ENCODE measurements around the gene RCAN2. TPM values are rescaled to one million over a fixed set of nuclear protein-coding genes. Genes with fewer than 3 reads are reported as not detected.

Gene RCAN2
- total RNA-seq, 2 experiments from 2014 or later: 2.8 to 3.1 TPM

- ChIA-PET CTCF (no interaction called here), POLR2A (no interaction called here)
- peaks cover 9% of the 10 kb centered on the region for H3K4me1 Mint-ChIP-seq
- H3K27ac Mint-ChIP-seq: no peak overlapping the region
- H3K36me3 Mint-ChIP-seq (ENCODE audit: low read depth): no peaks in the 10 kb centered on the region
- H3K27me3 Mint-ChIP-seq: peaks cover 6% of the 10 kb centered on the region
- H3K4me3 Mint-ChIP-seq: no peak overlapping the region
- DNase-seq: no peak
- no peaks in the 10 kb centered on the region for H3K9me3 Mint-ChIP-seq
These were observed 111.0 kb downstream of the RCAN2 start for GRCh38 chr6:46380152-46380807.

- CTCF ChIA-PET: no interaction called here
- POLR2A ChIA-PET: no interaction called here
- H3K4me1 Mint-ChIP-seq: peaks cover 9% of the 10 kb centered on the region
These were observed 112.3 kb downstream of the RCAN2 start for GRCh38 chr6:46378882-46379416.

GRCh38 chr6:46378161-46378881 lies 112.9 kb downstream of the RCAN2 start:
- ChIA-PET POLR2A (no interaction called here), CTCF (no interaction called here)
- Mint-ChIP-seq H3K9me3 (no peaks in the 10 kb centered on the region), H3K4me1 (peaks cover 9% of the 10 kb centered on the region), H3K36me3 (ENCODE audit: low read depth) (no peaks in the 10 kb centered on the region), H3K27me3 (peaks cover 4% of the 10 kb centered on the region), H3K4me3 (no peak overlapping the region), H3K27ac (no peak overlapping the region)
- no peak for DNase-seq

More at GRCh38 chr6:46378882-46379416, 112.3 kb downstream of the RCAN2 start:
- no peak for DNase-seq
- Mint-ChIP-seq H3K27me3 (peaks cover 4% of the 10 kb centered on the region), H3K27ac (no peak overlapping the region), H3K36me3 (ENCODE audit: low read depth) (no peaks in the 10 kb centered on the region), H3K4me3 (no peak overlapping the region), H3K9me3 (no peaks in the 10 kb centered on the region)

GRCh38 chr6:46377209-46377608 lies 114.0 kb downstream of the RCAN2 start:
- CTCF ChIA-PET: no interaction called here
- H3K36me3 Mint-ChIP-seq (ENCODE audit: low read depth): no peaks in the 10 kb centered on the region

DNA sequence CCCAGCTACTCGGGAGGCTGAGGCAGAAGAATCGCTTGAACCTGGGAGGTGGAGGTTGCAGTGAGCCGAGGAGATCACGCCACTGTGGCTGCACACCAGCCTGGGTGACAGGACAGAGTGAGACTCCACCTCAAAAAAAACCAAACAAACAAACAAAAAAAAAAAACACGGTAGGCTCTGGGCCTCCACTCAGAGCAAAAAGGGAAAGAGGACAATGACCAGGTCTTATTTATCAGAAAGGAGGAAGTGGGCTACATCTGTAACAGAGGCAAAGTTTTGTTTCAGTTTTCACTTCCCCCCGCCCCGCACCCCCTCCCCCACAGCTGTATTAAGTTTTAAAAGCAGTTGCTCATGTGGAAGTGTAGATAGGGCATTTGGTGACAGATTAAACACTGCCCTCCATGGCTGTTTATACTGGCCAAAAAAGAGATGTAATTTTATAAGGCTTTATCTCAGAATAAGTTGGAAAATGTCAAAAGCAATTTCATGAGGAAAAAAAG lies 114.6 kb downstream of the RCAN2 start:
- no peaks in the 10 kb centered on the region for H3K9me3 Mint-ChIP-seq
- no peaks in the 10 kb centered on the region for H3K36me3 Mint-ChIP-seq (ENCODE audit: low read depth)
- peaks cover 9% of the 10 kb centered on the region for H3K4me1 Mint-ChIP-seq

More at GRCh38 chr6:46377209-46377608, 114.0 kb downstream of the RCAN2 start:
- Mint-ChIP-seq H3K9me3 (no peaks in the 10 kb centered on the region), H3K4me3 (no peak overlapping the region), H3K27me3 (no peaks in the 10 kb centered on the region), H3K4me1 (peaks cover 9% of the 10 kb centered on the region), H3K27ac (no peak overlapping the region)
- POLR2A ChIA-PET: no interaction called here
- no peak for DNase-seq

DNA sequence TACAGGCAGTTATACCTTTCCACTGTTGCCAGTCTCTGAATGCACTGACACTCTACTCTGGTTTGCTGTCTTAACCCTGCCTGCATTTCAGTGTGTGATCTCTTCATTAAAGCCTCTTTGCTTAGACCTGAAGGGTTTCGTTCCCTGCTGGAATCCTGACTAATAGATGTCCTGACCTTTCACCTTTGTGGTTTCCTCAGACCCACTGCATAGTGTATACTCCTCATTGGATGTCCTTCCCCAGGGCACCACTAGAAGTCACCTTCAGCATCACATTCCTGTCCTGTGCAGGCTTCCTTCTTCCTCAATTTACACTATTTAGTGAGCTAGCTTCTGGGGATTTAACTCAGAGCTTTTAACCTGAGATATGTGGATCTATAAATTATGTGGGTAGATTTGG lies 120.6 kb downstream of the RCAN2 start:
- Mint-ChIP-seq H3K27ac (no peak overlapping the region), H3K9me3 (no peaks in the 10 kb centered on the region), H3K4me3 (no peak overlapping the region), H3K27me3 (no peaks in the 10 kb centered on the region), H3K4me1 (no peaks in the 10 kb centered on the region), H3K36me3 (ENCODE audit: low read depth) (no peaks in the 10 kb centered on the region)
- ChIA-PET CTCF (no interaction called here), POLR2A (no interaction called here)
- DNase-seq: no peak

More for the DNA sequence above, 114.6 kb downstream of the RCAN2 start:
- Mint-ChIP-seq H3K27ac (no peak overlapping the region), H3K4me3 (no peak overlapping the region), H3K27me3 (no peaks in the 10 kb centered on the region)
- DNase-seq: no peak
- ChIA-PET CTCF (no interaction called here), POLR2A (no interaction called here)

DNA sequence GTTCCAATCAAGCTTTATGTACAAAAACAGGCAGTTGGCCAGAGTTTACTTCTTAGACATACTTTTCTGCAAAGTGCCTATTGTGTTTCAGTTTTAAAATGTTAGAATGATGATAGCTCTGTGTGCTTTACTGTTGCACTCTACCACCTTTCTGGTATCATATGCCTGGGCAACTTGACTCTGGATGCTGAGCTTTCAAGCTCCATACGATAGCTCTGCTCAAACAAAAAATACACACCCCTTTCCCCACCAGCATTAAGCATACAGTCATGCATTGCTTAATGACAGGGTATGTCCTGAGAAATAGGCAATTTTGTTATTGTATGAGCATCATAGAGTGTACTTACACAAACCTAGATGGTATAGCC lies 123.1 kb downstream of the RCAN2 start:
- ChIA-PET POLR2A (no interaction called here), CTCF (no interaction called here)

GRCh38 chr6:46367354-46368168 lies 123.7 kb downstream of the RCAN2 start:
- no peaks in the 10 kb centered on the region for H3K4me1 Mint-ChIP-seq
- POLR2A ChIA-PET: no interaction called here
- H3K4me3 Mint-ChIP-seq: no peak overlapping the region
- H3K27ac Mint-ChIP-seq: no peak overlapping the region
- peaks cover 2% of the 10 kb centered on the region for H3K27me3 Mint-ChIP-seq
- CTCF ChIA-PET: no interaction called here
- DNase-seq: no peak
- no peaks in the 10 kb centered on the region for H3K36me3 Mint-ChIP-seq (ENCODE audit: low read depth)
- no peaks in the 10 kb centered on the region for H3K9me3 Mint-ChIP-seq

More for the DNA sequence above, 123.1 kb downstream of the RCAN2 start:
- no peak overlapping the region for H3K27ac Mint-ChIP-seq
- DNase-seq: no peak
- H3K36me3 Mint-ChIP-seq (ENCODE audit: low read depth): no peaks in the 10 kb centered on the region
- no peaks in the 10 kb centered on the region for H3K9me3 Mint-ChIP-seq
- H3K4me3 Mint-ChIP-seq: no peak overlapping the region
- no peaks in the 10 kb centered on the region for H3K4me1 Mint-ChIP-seq
- no peaks in the 10 kb centered on the region for H3K27me3 Mint-ChIP-seq

DNA sequence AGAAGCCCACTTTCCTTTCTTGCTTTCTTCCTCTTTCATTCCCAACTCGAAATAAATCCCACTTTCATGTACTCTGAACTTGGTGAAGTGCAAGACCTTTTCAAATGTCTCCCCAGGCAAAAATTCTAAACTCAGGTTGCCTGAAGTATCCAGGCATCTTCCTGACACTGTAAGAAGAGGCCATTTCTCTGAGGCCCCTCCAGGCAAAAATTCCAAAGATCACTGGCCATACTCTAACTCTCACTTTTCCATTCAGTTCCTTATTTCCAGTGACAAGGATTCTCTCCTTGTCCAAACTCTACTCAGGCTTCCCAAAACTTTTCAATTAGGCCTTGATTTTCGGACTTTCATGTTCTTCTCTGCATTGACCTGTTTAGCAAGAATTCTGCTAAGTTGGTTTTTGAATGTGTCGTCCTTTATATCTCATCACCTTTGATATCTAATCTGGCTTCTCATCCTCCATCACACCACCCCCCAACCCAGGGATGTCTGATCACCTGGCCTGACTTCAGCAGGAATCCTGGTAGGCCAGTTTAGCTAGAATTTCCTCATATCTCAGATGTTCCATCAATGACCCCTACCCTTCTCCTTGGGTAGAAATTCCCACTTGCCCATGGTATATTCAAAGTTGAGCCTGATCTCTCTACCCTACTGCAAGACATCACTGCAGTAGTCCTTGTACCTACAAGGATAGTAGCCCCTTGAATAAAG lies 124.9 kb downstream of the RCAN2 start:
- Mint-ChIP-seq H3K4me1 (no peaks in the 10 kb centered on the region), H3K4me3 (no peak overlapping the region), H3K27ac (no peak overlapping the region), H3K27me3 (peaks cover 6% of the 10 kb centered on the region), H3K36me3 (ENCODE audit: low read depth) (no peaks in the 10 kb centered on the region), H3K9me3 (no peaks in the 10 kb centered on the region)
- ChIA-PET POLR2A (no interaction called here), CTCF (no interaction called here)
- DNase-seq: no peak

DNA sequence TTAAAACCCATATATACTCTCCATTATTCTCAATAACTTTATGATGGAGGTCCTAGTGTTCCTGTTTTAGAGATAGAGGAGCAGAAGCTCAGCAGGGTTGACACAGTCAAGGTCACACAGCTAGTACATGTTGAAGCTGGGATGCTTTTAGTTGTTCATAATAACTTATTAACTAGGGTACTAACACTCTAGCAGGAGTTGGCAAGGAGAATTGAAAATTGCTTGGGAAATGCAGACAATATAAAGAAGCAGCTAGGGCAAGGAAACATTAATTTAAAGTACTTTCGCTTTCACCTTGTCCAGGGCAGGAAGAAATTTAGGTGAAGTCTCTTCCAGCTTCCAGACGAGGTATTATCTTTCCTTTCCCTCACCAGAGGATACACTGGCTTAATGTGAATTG lies 133.7 kb downstream of the RCAN2 start:
- ChIA-PET CTCF (no interaction called here), POLR2A (no interaction called here)
- Mint-ChIP-seq H3K4me3 (no peak overlapping the region), H3K4me1 (peaks cover 2% of the 10 kb centered on the region), H3K27ac (no peak overlapping the region), H3K36me3 (ENCODE audit: low read depth) (no peaks in the 10 kb centered on the region), H3K27me3 (peaks cover 10% of the 10 kb centered on the region), H3K9me3 (no peaks in the 10 kb centered on the region)
- no peak for DNase-seq

GRCh38 chr6:46356543-46356942 lies 134.7 kb downstream of the RCAN2 start:
- no peak for DNase-seq
- no peak overlapping the region for H3K4me3 Mint-ChIP-seq

GRCh38 chr6:46353528-46353927 lies 137.7 kb downstream of the RCAN2 start:
- Mint-ChIP-seq H3K36me3 (ENCODE audit: low read depth) (no peaks in the 10 kb centered on the region), H3K27me3 (peaks cover 12% of the 10 kb centered on the region), H3K4me1 (peaks cover 2% of the 10 kb centered on the region), H3K9me3 (no peaks in the 10 kb centered on the region), H3K27ac (no peak overlapping the region), H3K4me3 (no peak overlapping the region)
- POLR2A ChIA-PET: no interaction called here
- DNase-seq: no peak
- CTCF ChIA-PET: no interaction called here

More at GRCh38 chr6:46356543-46356942, 134.7 kb downstream of the RCAN2 start:
- no peaks in the 10 kb centered on the region for H3K9me3 Mint-ChIP-seq
- CTCF ChIA-PET: no interaction called here
- no peaks in the 10 kb centered on the region for H3K36me3 Mint-ChIP-seq (ENCODE audit: low read depth)
- H3K27me3 Mint-ChIP-seq: peaks cover 6% of the 10 kb centered on the region
- no peak overlapping the region for H3K27ac Mint-ChIP-seq
- H3K4me1 Mint-ChIP-seq: peaks cover 2% of the 10 kb centered on the region
- POLR2A ChIA-PET: no interaction called here
